ENCODE data around the gene CROCC. TPM values are rescaled to one million over a fixed set of nuclear protein-coding genes. Genes with fewer than 3 reads are reported as not detected.

Gene CROCC
- total RNA-seq, 1 donor from 2014 or later = 52.6 TPM

GRCh38 chr1:16996845-16997244 lies 75.1 kb downstream of the CROCC start:
- no peaks in the 10 kb centered on the region for H3K36me3 Mint-ChIP-seq (ENCODE audit: low read depth)
- H3K4me1 Mint-ChIP-seq = no peaks in the 10 kb centered on the region
- H3K4me3 Mint-ChIP-seq = no peak overlapping the region
- no peak for DNase-seq (ENCODE audit: low read depth, low spot score)
- H3K9me3 Mint-ChIP-seq = no peaks in the 10 kb centered on the region
- no peaks in the 10 kb centered on the region for H3K27me3 Mint-ChIP-seq (ENCODE audit: low read depth)
- H3K27ac Mint-ChIP-seq (ENCODE audit: unreplicated experiment) = no peak overlapping the region
- TF ChIP-seq CTCF (conservative IDR thresholded peaks at IDR 0.05) = no peak

DNA sequence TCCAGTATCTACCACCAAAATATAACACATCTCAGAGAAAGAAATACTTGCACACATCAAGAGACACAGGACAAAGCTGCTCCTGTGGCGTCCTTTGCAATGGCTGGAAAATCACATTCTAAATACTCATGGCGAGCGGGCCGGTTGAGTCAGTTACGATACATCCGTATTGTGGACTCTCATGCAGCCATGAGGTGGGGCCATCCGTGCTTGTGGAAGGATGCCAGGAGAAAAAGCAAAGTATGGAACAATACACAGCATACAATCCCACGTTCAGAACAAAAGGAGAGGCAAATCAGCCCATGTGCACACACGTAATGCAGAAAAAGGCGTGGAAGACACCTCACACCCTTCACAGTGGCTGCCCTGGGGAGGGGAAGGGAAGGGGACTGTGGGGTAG lies 76.9 kb downstream of the CROCC start:
- TF ChIP-seq CTCF (conservative IDR thresholded peaks at IDR 0.05) = no peak
- no peaks in the 10 kb centered on the region for H3K36me3 Mint-ChIP-seq (ENCODE audit: low read depth)
- H3K4me3 Mint-ChIP-seq = no peak overlapping the region
- no peaks in the 10 kb centered on the region for H3K27me3 Mint-ChIP-seq (ENCODE audit: low read depth)
- no peak for DNase-seq (ENCODE audit: low read depth, low spot score)
- no peak overlapping the region for H3K27ac Mint-ChIP-seq (ENCODE audit: unreplicated experiment)
- H3K4me1 Mint-ChIP-seq = no peaks in the 10 kb centered on the region
- H3K9me3 Mint-ChIP-seq = no peaks in the 10 kb centered on the region

GRCh38 chr1:16999863-17000262 lies 78.1 kb downstream of the CROCC start:
- Mint-ChIP-seq H3K4me1 (no peaks in the 10 kb centered on the region), H3K27ac (ENCODE audit: unreplicated experiment) (no peak overlapping the region), H3K36me3 (ENCODE audit: low read depth) (no peaks in the 10 kb centered on the region), H3K27me3 (ENCODE audit: low read depth) (no peaks in the 10 kb centered on the region), H3K9me3 (no peaks in the 10 kb centered on the region), H3K4me3 (no peak overlapping the region)
- no peak for DNase-seq (ENCODE audit: low read depth, low spot score)
- no peak for TF ChIP-seq CTCF (conservative IDR thresholded peaks at IDR 0.05)

DNA sequence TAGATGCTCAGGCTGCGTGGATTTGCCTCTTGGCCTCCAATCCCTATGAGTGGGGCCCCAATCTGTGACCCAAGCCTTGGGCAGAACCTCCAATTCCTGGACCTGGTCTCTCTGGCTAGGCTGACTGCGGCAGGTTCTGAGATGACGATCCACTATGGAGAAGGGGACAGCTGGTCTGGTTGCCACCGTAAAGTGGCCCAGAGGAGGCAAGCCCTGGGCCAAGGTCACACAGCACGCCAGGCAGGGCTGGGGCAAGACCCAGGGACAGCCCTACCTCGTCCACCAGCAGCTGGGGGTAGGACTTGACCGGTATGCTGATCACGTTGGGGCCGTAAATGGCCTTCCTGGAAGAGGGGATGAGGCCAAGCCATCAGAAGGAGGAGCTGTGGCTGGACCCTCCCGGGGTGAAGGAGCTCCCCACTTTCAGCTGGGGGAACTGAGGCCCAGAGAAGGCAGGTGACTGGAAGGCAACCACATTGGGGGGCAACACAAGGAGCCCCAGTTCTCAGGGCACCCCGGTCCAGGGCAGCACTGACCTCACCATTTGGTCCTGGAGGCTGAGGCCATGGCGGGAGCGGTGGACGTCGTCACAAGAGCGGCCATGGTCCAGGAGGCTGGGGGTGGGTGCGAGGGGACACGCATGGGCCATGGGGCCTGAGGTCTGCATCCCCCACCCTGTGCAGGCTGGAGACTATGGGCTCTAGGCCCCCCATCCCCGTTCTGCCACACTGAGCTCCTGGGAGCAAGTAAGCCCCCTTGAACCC lies 80.2 kb downstream of the CROCC start:
- Mint-ChIP-seq H3K27ac (ENCODE audit: unreplicated experiment) (no peak overlapping the region), H3K9me3 (no peaks in the 10 kb centered on the region), H3K36me3 (ENCODE audit: low read depth) (no peaks in the 10 kb centered on the region), H3K4me1 (no peaks in the 10 kb centered on the region), H3K27me3 (ENCODE audit: low read depth) (no peaks in the 10 kb centered on the region), H3K4me3 (no peak overlapping the region)
- DNase-seq (ENCODE audit: low read depth, low spot score) = no peak
- no peak for TF ChIP-seq CTCF (conservative IDR thresholded peaks at IDR 0.05)

DNA sequence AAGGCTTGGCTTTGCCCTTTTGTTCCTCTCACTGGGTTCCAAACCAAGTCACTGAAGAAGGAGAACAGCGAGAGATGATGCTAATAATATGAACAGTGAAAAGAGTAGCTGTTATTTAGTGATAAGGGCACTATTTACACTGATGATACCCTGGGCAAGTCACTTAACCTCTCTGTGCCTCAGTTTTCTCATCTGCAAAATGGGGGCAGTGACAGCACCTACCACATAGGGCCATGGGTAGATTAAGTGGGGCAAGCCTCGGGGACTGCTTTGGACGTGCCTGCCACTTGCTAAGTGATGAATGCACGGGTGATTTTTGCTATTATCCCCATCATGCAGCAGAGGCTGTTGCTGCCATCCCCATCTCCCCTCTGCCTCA lies 80.8 kb downstream of the CROCC start:
- no peak for DNase-seq (ENCODE audit: low read depth, low spot score)
- no peaks in the 10 kb centered on the region for H3K36me3 Mint-ChIP-seq (ENCODE audit: low read depth)
- H3K27ac Mint-ChIP-seq (ENCODE audit: unreplicated experiment) = no peak overlapping the region
- H3K9me3 Mint-ChIP-seq = no peaks in the 10 kb centered on the region
- no peaks in the 10 kb centered on the region for H3K4me1 Mint-ChIP-seq
- no peak overlapping the region for H3K4me3 Mint-ChIP-seq
- TF ChIP-seq CTCF (conservative IDR thresholded peaks at IDR 0.05) = no peak
- H3K27me3 Mint-ChIP-seq (ENCODE audit: low read depth) = no peaks in the 10 kb centered on the region
